Left lung (tissue), 10 donors: ENCODE results near the gene FAM193A. TPM values are rescaled to one million over a fixed set of nuclear protein-coding genes. Genes with fewer than 3 reads are reported as not detected.
"Not testable (repeated sequence)": the region's sequence is repeated elsewhere in the genome, so short reads cannot be mapped to it uniquely, and the experiment has no call there.

ENCODE experiments used
- ATAC-seq: fragments of 200-7000 bp; cut with Tn5 transposase; one replicate; pipeline ENCODE4 v1.9.1; 2020; ENCODE audit warnings: moderate library complexity
- DNase-seq, 4 donors: peaks; one replicate each; pipeline ENCODE4 v3.0.0-alpha.2; 2013 to 2020
- H3K27ac ChIP-seq, 2 donors: fragments of 200-600 bp; sonication (generic) in 1 of 2; one replicate each; pipeline versions ENCODE4 v1.5.0 to v1.8.0; 2020 to 2021
- H3K27me3 ChIP-seq, 2 donors: fragments of 200-600 bp; sonication (generic) in 1 of 2; one replicate each; pipeline versions ENCODE4 v1.5.0 to v1.8.0; 2020 to 2021
- H3K36me3 ChIP-seq, 2 donors: fragments of 200-600 bp; sonication (generic) in 1 of 2; one replicate each; pipeline versions ENCODE4 v1.5.0 to v1.8.0; 2020 to 2021
- H3K4me1 ChIP-seq, 2 donors: fragments of 200-600 bp; one replicate each; pipeline ENCODE4 v1.8.0; 2021
- H3K4me3 ChIP-seq, 2 donors: fragments of 200-600 bp; sonication (generic) in 1 of 2; one replicate each; pipeline versions ENCODE4 v1.5.0 to v1.8.0; 2020 to 2021; ENCODE audit warnings: mild to moderate bottlenecking in 1 of 2
- H3K9me3 ChIP-seq, 2 donors: fragments of 200-600 bp; sonication (generic) in 1 of 2; one replicate each; pipeline versions ENCODE4 v1.5.0 to v1.8.0; 2020 to 2021
- intact Hi-C, 2 donors: fragments of 100-400 bp; cut with DNase I; formaldehyde crosslinking; loops; one replicate each; pipeline versions ENCODE4 v1.11.2 to v1.14.2; 2022
- polyA plus RNA-seq, 6 donors: library from polyadenylated mRNA; unstranded; fragments of 120-200 nt; gene quantifications; one replicate each; pipeline ENCODE4 v1.2.1, GENCODE V29; 2013; ENCODE audit not compliant: insufficient read length in 6 of 6
- total RNA-seq, 2 donors: library from RNA; stranded (reverse); fragmentation: NEBNext Ultra II Directional; extraction: Animal tissue kit (Norgen Biotek cat#: 25700); gene quantifications; one replicate each; pipeline ENCODE4 v1.2.1, GENCODE V29; 2021
- TF ChIP-seq, protein P1 (sequence below), 2 donors: fragments of 200-600 bp; sonication (generic) in 1 of 2; IDR thresholded peaks; one replicate each; pipeline versions ENCODE4 v1.5.0 to v1.8.0; 2021; ENCODE audit warnings: antibody characterized with exemption in 2 of 2
- donor health status: DM: no; HTN: yes; CAD: no.
- donor health status: DM: no; HTN: no; CAD: no.

FAM193A gene
- total and polyA plus RNA-seq, 8 donors, result 22.3 to 35.9 (median 30.6) TPM

DNA sequence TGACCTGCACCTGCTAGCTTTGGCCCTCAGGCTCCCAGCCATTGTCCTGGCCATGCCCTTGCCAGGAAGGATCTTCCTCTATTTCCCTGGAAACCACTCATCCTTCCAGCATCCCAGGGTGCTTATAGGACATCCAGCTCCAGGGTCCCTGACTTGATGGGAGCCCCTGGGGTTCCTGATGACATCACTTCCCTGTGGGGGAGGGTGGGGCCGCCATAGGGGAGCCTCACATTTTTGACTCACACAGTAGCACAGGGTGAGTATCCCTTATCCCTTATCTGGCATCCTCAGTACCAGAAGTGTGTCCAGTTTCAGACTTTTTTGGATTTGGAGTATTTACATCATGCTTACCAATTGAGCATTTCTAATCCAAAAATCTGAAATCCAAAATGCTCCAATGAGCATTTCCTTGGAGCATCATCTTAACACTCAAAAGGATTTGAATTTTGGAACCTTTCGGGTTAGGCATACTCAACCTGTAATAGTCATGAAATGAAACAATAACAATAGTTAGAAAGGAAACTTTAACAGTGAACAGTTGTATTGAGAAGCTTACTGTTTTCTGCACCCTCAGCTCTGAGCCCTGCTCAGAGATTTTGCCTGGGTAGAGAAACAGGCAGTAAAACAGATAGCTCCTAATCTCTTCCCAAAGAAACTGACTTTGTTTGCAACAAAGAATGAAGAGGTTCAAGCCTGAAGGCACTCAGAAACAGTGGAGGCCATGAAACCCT lies 197.6 kb downstream of the FAM193A start:
- no peak for DNase-seq
- Histone ChIP-seq H3K27ac (no peak overlapping the region), H3K9me3 (peaks cover 0 to 12% of the 10 kb centered on the region in 2 donors), H3K4me1 (peaks cover 0 to 3% of the 10 kb centered on the region in 2 donors), H3K4me3 (no peak overlapping the region), H3K27me3 (no peaks in the 10 kb centered on the region), H3K36me3 (peaks cover 0 to 46% of the 10 kb centered on the region in 2 donors)
- intact Hi-C loops, result no loop called here
- TF ChIP-seq, protein P1, sequence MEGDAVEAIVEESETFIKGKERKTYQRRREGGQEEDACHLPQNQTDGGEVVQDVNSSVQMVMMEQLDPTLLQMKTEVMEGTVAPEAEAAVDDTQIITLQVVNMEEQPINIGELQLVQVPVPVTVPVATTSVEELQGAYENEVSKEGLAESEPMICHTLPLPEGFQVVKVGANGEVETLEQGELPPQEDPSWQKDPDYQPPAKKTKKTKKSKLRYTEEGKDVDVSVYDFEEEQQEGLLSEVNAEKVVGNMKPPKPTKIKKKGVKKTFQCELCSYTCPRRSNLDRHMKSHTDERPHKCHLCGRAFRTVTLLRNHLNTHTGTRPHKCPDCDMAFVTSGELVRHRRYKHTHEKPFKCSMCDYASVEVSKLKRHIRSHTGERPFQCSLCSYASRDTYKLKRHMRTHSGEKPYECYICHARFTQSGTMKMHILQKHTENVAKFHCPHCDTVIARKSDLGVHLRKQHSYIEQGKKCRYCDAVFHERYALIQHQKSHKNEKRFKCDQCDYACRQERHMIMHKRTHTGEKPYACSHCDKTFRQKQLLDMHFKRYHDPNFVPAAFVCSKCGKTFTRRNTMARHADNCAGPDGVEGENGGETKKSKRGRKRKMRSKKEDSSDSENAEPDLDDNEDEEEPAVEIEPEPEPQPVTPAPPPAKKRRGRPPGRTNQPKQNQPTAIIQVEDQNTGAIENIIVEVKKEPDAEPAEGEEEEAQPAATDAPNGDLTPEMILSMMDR (IDR thresholded peaks at IDR 0.05), result no peak
- ATAC-seq, result no peak

DNA sequence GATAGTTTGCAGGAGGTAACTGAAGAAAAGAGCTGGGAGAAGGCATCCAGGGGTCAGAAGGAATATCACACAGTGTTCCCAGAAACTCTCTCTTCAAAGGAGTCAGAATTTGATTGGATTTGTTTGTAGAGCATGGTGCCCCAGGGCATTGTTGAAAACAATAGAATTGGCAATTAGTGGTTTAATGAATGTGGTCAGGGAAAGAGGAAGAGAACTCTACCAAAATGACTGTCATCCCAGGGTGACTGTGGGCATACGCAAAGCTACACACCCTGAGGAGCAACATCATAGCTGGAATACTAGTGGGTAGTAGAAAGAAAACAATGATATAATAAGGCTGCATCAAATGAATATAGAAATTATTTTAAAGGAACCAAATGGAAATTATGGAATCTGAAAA lies 198.2 kb downstream of the FAM193A start:
- intact Hi-C loops, result no loop called here

DNA sequence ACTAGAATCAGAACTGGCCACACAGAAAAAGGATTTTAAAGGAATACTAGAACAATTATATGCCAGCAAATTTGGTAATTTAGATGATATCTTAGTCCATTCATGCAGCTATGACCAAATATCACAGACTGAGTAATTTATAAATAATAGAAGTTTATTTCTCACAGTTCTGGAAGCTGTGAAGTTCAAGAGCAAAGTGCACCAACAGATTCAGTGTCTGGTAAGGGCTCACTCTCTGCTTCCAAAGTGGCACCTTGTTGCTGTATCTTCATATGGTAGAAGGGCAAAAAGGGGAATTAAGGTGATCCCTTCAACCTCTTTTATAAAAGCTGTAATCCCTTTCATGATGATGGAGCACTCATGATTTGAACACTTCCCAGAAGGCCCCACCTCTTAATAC lies 199.4 kb downstream of the FAM193A start:
- DNase-seq (no peak), ATAC-seq (no peak)
- Histone ChIP-seq H3K27me3 (no peaks in the 10 kb centered on the region), H3K4me1 (peaks cover 0 to 3% of the 10 kb centered on the region in 2 donors), H3K9me3 (peaks cover 0 to 12% of the 10 kb centered on the region in 2 donors), H3K4me3 (no peak overlapping the region), H3K27ac (no peak overlapping the region), H3K36me3 (peaks cover 0 to 31% of the 10 kb centered on the region in 2 donors)
- TF ChIP-seq, protein P1 (IDR thresholded peaks at IDR 0.05), result no peak
- intact Hi-C loops, result no loop called here

More for the DNA sequence above, 198.2 kb downstream of the FAM193A start:
- Histone ChIP-seq H3K27me3 (no peaks in the 10 kb centered on the region), H3K27ac (no peak overlapping the region), H3K4me3 (no peak overlapping the region), H3K4me1 (peaks cover 0 to 3% of the 10 kb centered on the region in 2 donors), H3K9me3 (peaks cover 0 to 12% of the 10 kb centered on the region in 2 donors), H3K36me3 (peaks cover 0 to 40% of the 10 kb centered on the region in 2 donors)
- TF ChIP-seq, protein P1 (IDR thresholded peaks at IDR 0.05), result no peak
- no peak for ATAC-seq
- DNase-seq, result no peak

DNA sequence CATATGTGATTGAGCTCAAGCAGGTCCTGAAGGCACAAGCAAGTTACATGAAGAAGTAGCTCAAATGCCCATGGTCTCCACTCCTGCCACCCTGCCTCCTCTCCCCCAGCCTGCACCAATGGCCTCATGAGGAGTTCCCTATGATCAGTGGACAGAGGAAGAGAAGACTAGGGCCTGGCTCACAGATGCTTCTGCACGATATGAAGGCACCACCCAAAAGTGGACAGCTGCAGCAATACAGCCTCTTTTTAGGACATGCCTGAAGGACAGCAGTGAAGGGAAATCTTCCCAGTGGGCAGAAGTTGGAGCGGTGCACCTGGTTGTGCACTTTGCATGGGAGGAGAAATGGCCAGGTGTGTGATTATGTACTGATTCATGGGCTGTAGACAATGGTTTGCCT lies 201.8 kb downstream of the FAM193A start:
- intact Hi-C loops, ATAC-seq, H3K4me1 ChIP-seq, H3K27me3 ChIP-seq, DNase-seq, H3K4me3 ChIP-seq, H3K27ac ChIP-seq: not testable (repeated sequence)
- peaks cover 0 to 12% of the 10 kb centered on the region in 2 donors for H3K9me3 ChIP-seq
- H3K36me3 ChIP-seq, result peaks cover 0 to 32% of the 10 kb centered on the region in 2 donors

DNA sequence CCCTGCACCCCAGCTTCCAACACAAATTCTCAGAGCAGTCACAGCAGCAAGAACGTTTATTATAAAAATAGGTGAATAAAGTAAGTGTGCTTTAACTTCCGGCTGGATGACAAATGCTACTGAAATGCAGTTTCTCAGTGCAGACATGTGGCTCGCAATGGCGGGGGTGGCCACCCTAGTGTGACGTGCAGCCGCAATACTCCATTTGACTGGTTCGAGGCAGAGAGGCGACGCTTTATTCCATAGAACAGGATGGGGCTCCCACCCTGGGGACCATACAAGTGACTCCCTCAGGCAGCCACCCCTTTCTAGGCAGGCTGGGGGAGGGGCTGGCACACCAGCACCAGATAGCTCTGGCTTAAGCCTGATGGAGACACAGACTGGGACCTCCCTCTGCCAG lies 205.2 kb downstream of the FAM193A start:
- ATAC-seq (no peak), DNase-seq (peak in 1 of 4 donors; percentile 17)
- no peak overlapping the region for H3K4me3 ChIP-seq
- H3K27ac ChIP-seq, result no peak overlapping the region
- intact Hi-C loops, result no loop called here
- H3K36me3 ChIP-seq, result peaks cover 0 to 58% of the 10 kb centered on the region in 2 donors
- TF ChIP-seq, protein P1 (IDR thresholded peaks at IDR 0.05), result no peak
- peaks cover 4 to 17% of the 10 kb centered on the region in 2 donors for H3K4me1 ChIP-seq
- peaks cover 0 to under 1% of the 10 kb centered on the region in 2 donors for H3K9me3 ChIP-seq
- no peaks in the 10 kb centered on the region for H3K27me3 ChIP-seq
